Measurements from ENCODE around the gene CPOX. TPM values are rescaled to one million over a fixed set of nuclear protein-coding genes. Genes with fewer than 3 reads are reported as not detected.

CPOX gene
- total and polyA plus RNA-seq, 4 donors: 9.8 to 22.2 (median 13.2) TPM

DNA sequence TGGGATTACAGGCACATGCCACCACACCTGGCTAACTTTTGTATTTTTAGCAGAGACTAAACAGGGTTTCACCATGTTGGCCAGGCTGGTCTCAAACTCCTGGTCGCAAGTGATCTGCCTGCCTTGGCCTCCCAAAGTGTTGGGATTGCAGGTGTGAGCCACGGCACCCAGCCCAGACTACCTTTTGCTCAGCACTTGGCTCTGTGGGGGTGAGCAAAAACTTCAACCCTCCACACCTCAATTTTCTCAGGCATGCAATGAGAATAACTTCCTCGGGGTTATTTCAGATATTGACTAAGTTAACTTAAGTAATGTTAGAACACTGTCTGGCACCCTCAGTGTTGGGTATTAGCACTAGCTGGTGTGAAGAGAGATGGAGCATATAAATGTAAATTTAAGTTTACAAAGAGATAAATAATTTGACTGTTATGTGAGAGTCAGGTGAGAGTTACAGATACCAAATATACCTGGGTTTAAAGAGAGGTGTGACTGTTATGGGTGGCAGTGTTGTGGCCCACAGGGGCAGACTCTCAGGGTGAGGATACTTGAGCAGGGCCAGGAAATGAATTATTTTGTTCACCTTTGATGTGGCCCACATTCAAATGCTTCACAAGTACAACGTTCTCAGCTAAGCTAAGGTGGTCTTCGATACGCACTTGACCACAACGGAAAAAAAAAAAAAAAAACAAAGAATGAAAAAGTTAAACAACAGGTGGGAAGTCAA is 29.0 kb downstream of the CPOX start:
- DNase-seq (no peak), ATAC-seq (ENCODE audit: insufficient read depth, low FRiP score) (no peak)
- 71 to 75% methylated on average over 7 of the region's 7 CpGs for WGBS, 2 donors
- TF ChIP-seq CTCF (IDR thresholded peaks at IDR 0.05; ENCODE audit: control extremely low read depth, extremely low read depth): no peak
- Histone ChIP-seq H3K27me3 (ENCODE audit: control insufficient read depth in 3 of 3, insufficient read depth in 3 of 3, low read length in 2 of 3) (no peaks in the 10 kb centered on the region), H3K9ac (ENCODE audit: insufficient read depth in 1 of 2, low read length in 2 of 2) (no peak overlapping the region), H3K36me3 (ENCODE audit: control insufficient read depth in 4 of 4, insufficient read depth in 4 of 4, low read length in 4 of 4) (no peaks in the 10 kb centered on the region), H3K27ac (ENCODE audit: low read depth in 1 of 2, low read length in 1 of 2) (no peak overlapping the region), H3K4me1 (ENCODE audit: control insufficient read depth in 5 of 5, insufficient read depth in 5 of 5, low read length in 5 of 5) (no peaks in the 10 kb centered on the region), H3K9me3 (ENCODE audit: control insufficient read depth in 4 of 4, insufficient read depth in 3 of 4, low read length in 3 of 4) (no peaks in the 10 kb centered on the region), H3K4me3 (no peak overlapping the region)

GRCh38 chr3:98563661-98564281 is 29.6 kb downstream of the CPOX start:
- H3K4me1 ChIP-seq (ENCODE audit: control insufficient read depth in 5 of 5, insufficient read depth in 5 of 5, low read length in 5 of 5): no peaks in the 10 kb centered on the region
- no peaks in the 10 kb centered on the region for H3K27me3 ChIP-seq (ENCODE audit: control insufficient read depth in 3 of 3, insufficient read depth in 3 of 3, low read length in 2 of 3)
- TF ChIP-seq CTCF (IDR thresholded peaks at IDR 0.05; ENCODE audit: control extremely low read depth, extremely low read depth): no peak
- no peak overlapping the region for H3K9ac ChIP-seq (ENCODE audit: insufficient read depth in 1 of 2, low read length in 2 of 2)
- no peak for ATAC-seq (ENCODE audit: insufficient read depth, low FRiP score)
- H3K36me3 ChIP-seq (ENCODE audit: control insufficient read depth in 4 of 4, insufficient read depth in 4 of 4, low read length in 4 of 4): no peaks in the 10 kb centered on the region
- H3K9me3 ChIP-seq (ENCODE audit: control insufficient read depth in 4 of 4, insufficient read depth in 3 of 4, low read length in 3 of 4): no peaks in the 10 kb centered on the region
- no peak for DNase-seq
- H3K27ac ChIP-seq (ENCODE audit: low read depth in 1 of 2, low read length in 1 of 2): no peak overlapping the region
- no peak overlapping the region for H3K4me3 ChIP-seq
- 64 to 68% methylated on average over 4 of the region's 4 CpGs for WGBS, 2 donors

DNA sequence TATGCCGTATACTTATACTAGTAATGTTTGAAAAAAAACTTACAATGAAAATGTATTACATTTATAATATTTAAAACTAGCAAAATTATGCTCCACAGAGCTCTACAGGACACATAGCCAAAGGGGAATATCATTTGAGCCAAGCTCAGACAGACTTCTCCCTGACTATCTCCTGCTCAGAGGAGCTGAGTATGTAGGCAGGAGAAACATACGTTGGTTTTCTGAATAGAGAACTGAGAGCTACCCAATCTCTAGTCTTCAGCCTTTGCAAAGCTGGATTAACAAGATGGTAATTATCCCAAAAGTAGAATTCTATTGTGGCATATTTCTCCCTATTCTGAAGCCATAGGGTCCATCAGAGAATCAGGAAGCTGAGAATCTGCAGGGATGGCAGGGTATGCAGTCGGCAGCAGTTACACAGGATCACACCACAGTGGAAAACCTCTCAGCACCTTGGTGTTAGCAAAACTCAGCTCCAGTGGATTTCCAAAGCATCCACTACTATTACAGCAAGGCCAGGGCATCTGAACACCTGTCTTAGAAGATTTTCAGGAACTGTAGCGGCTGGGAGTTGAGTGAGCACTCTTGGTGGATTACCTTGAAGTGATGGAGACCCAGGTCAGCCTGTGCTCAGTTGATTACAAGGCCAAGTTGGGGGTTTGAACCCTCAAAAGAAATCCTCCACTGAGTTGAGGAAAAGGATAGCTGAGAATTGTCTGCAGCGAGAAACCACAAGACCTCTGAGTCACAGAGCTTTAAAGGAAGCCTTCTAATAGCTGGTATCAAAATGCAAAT is 31.5 kb downstream of the CPOX start:
- H3K36me3 ChIP-seq (ENCODE audit: control insufficient read depth in 4 of 4, insufficient read depth in 4 of 4, low read length in 4 of 4): no peaks in the 10 kb centered on the region
- TF ChIP-seq CTCF (IDR thresholded peaks at IDR 0.05; ENCODE audit: control extremely low read depth, extremely low read depth): no peak

More for the DNA sequence above, 31.5 kb downstream of the CPOX start:
- 77 to 82% methylated on average over 5 of the region's 5 CpGs for WGBS, 2 donors
- no peaks in the 10 kb centered on the region for H3K9me3 ChIP-seq (ENCODE audit: control insufficient read depth in 4 of 4, insufficient read depth in 3 of 4, low read length in 3 of 4)
- no peaks in the 10 kb centered on the region for H3K27me3 ChIP-seq (ENCODE audit: control insufficient read depth in 3 of 3, insufficient read depth in 3 of 3, low read length in 2 of 3)
- no peak overlapping the region for H3K9ac ChIP-seq (ENCODE audit: insufficient read depth in 1 of 2, low read length in 2 of 2)
- ATAC-seq (ENCODE audit: insufficient read depth, low FRiP score) (no peak), DNase-seq (no peak)
- no peaks in the 10 kb centered on the region for H3K4me1 ChIP-seq (ENCODE audit: control insufficient read depth in 5 of 5, insufficient read depth in 5 of 5, low read length in 5 of 5)
- H3K27ac ChIP-seq (ENCODE audit: low read depth in 1 of 2, low read length in 1 of 2): no peak overlapping the region
- H3K4me3 ChIP-seq: no peak overlapping the region

Measured in lung (tissue), 12 donors.